GM10266 (cell line): ENCODE results near the gene EHD4.

ENCODE experiments used
- DNase-seq: peaks from one replicate; pipeline ENCODE4 v3.0.0; 2012; ENCODE audit errors: extremely low spot score
- TF ChIP-seq, protein P1 (sequence below): IDR thresholded peaks from 2 replicates; pipeline ENCODE4 v1.5.1; 2012; ENCODE audit warnings: mild to moderate bottlenecking, low read depth; ENCODE audit not compliant: control insufficient read depth, insufficient read depth; ENCODE audit errors: missing control alignments

The EHD4 gene

DNA sequence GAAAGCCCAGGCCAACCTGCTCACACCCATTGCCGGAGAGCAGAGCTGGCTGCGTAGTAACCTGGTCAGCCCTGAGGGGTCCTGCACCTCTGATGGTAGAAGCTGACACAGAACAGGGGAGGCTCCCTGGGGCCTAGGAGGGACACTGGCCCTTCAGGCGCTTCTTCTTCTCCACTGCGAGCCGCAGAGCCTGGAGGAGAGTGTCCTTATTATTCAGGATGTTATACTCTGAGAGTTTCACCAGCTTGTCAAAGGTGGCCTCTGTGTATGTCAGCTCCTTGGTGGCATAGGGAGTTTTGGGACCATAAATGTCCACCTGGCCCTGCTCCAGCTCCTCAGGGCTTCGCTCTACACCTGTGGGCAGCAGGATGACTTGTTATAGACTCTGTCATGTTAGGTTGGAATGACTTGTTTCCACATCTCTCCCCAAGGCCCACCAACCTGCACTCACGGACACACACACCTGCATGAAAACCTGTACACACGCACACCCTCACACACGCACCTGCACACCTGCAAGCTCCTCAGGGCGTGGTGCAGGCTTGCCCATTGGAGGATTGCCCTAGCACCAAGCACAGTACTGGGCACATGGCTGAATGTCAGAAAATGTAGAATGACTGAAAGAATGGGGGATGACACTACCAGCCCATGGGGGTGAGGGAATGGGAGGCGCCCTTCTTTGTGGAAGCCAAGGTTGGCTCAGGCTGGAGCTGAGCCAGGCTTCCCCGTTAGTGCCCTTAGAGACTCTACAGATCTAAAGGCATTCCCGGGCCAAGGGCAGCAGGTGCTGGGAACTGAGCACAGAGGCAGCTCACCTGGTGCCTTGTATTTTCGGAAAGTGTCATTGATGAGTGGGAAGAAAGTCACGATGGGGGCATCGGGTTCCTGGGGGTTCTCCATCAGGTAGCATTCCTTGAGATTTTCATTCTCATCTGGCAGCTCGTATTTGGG, 11.5 kb upstream of the EHD4 start:
- TF ChIP-seq, protein P1, sequence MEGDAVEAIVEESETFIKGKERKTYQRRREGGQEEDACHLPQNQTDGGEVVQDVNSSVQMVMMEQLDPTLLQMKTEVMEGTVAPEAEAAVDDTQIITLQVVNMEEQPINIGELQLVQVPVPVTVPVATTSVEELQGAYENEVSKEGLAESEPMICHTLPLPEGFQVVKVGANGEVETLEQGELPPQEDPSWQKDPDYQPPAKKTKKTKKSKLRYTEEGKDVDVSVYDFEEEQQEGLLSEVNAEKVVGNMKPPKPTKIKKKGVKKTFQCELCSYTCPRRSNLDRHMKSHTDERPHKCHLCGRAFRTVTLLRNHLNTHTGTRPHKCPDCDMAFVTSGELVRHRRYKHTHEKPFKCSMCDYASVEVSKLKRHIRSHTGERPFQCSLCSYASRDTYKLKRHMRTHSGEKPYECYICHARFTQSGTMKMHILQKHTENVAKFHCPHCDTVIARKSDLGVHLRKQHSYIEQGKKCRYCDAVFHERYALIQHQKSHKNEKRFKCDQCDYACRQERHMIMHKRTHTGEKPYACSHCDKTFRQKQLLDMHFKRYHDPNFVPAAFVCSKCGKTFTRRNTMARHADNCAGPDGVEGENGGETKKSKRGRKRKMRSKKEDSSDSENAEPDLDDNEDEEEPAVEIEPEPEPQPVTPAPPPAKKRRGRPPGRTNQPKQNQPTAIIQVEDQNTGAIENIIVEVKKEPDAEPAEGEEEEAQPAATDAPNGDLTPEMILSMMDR: no peak
- DNase-seq: no peak

DNA sequence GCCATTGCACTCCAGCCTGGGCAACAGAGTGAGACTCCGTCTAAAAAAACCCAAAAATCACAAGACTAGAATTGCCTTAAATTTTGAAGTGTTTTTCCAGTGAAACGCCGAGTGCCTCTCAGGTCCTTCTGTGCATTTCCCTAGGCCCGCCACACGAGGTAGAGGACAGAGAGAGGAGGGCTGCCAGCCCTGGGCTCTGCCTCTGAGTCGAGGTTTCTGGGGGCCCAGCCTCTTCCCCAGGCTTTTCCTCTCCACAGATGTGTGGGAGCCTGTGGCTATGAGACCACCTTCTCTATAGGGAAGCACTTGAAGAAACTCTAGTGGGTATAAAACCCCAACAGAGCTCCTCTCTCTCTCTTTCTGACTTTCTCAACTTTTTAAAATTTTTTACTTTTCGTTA, 10.9 kb upstream of the EHD4 start:
- TF ChIP-seq, protein P1: no peak
- no peak for DNase-seq

DNA sequence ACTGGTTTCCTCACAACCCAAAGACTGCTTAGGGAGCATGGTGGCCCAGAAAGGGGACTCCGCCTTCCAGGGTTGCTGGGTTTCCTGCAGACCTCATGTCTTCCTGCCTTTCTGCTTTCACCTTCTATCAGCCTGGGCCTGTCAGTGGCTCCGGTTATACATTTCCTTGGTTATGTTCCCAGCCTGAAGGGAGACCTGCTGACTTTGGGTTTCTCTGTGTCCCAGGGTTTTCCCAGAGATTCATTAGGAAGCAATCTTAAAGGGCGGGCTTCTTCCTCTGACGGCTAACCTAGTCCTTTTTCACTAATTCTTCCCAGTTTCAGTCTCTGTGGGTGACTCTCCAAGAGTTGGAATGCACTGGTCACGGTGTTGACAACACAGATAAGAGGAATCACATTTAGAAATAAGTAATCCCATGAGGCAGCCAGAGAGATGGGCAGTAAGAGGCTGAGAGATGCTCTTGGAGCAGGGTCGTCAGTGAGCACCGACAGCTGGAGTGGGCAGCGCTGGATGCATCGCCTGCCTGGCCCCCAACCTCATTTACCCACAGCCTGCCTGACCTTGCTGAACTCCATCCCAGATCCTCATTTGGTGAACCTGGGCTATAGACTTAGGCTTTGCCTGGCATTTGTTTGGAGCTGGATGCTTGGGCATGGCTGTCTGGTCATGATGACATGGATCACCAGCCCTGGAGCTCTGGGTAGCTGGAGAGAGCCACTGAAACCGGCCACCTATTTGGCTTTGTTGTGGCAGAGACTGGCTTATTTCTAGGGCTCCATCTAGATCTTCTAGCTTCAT, 10.0 kb upstream of the EHD4 start:
- TF ChIP-seq, protein P1: no peak
- no peak for DNase-seq

DNA sequence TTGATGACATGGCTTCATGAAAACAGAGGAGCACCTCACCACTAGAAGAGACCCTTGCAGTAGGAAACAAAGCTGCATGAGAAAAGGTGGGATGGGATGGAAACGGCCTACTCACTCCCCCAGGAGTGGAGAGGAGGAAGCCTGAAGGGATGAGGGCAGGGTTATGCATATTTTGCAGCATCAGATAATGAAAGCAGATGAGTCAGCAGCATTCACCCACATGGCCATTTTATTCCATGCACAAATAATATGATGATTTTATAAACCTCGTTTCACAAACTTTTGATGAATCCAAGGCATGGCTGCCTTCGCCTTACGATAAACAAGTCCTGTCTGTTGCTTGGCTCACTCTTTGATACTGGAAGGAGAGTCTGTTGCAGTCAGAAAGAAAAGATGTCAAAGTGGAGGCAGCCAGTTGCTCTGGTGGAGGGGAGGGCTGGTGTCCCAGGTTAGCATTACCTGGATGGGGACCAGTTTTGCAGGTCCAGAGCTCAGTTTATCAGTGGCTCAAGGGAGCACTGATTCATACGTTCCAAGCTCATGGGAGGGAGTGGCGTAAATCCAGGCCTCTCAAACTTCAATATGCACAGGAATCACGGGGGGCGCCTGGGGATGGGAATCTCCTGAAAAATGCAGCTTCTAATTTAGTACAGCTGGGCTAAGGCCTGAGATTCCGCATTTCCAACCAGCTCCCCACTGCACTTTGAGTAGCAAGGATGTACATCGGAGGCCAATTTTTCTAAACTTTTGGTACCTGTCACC, 9.2 kb upstream of the EHD4 start:
- DNase-seq: no peak
- TF ChIP-seq, protein P1: no peak

DNA sequence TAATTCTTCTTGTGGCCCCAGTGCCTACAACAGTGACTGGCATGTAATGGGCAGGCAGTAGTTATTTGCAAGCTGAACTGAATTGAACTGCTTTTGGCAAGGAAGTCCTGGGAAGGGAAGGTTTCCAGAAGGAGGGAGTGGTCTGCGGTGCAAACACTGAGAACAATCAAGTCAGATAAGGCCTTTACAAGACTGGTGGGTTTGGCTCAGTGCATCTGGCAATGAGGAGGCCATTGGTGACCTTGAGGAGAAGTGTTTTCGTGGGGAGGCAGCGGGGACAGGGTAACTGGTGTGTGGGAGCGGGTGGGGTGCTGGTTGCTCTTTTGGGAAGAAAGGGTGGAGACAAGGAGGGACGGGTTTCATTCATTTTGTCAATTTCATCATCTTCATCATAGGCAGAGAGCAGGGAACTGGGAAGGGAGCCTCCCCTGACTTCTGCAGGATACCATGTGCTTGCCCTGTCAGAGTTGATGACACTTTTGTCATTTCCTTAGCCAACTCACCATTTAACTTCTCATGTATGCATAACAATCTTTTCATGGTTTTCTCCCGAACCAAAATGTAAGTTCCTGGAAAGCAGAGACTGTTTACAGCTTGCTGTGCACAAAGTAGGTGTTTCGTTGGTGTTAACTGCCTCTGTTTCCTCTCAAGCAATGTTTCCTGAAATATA, 8.4 kb upstream of the EHD4 start:
- DNase-seq: no peak
- TF ChIP-seq, protein P1: no peak

DNA sequence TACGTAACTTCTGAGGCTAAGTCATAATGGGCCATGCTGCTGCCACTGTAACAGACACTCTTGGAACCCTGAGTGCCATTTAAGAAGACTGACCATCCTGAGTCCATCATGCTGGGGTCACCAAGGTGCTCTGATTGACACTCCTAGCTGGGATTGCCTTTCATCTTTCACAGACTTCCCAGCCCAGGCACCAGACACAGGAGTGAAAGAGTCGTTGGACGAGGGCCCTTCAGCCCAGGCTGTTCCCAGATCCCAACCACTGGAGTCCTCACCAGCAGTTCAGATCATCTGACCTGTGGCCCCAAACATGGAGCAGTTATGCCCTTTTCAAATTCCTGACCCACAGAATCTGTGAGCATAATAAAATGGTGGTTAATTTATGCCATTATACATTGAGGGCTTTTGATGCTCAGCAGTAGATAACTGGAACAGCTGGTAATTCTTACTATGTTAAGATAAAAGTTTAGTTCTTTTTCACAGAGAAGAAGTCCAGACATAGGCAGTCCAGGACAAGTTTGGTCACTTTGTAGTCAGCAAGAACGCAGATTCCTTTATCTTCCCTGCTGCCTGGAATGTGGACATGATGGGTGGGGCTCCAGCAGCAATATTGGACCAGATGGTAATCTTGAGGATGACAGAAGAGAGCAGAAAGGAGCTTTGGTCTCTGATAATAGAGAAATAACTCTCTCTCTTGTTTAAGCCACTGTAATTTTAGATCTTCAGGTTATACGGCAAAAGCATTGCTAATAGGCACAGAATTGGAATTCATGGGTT, 7.3 kb upstream of the EHD4 start:
- TF ChIP-seq, protein P1: no peak
- DNase-seq: no peak
